Endothelial cell of umbilical vein (primary cell): ENCODE measurements around the gene CALY. TPM values are rescaled to one million over a fixed set of nuclear protein-coding genes. Genes with fewer than 3 reads are reported as not detected.

Source experiments
- BruUV-seq: library from RNA; stranded (reverse); fragments of 400-500 nt; replicated peaks from 2 replicates; lab custom pipeline; 2021; lab: Mats Ljungman, UMichigan
- CTCF ChIA-PET: fragments of 300-600, 350-600 bp; sonication (Branson Sonifier 250); formaldehyde crosslinking; loops from one replicate; lab custom pipeline; 2021; ENCODE audit warnings: antibody characterized with exemption, inconsistent platforms; lab: Charles Lee
- POLR2A ChIA-PET: fragments of 300-600, 350-600 bp; sonication (Branson Sonifier 250); formaldehyde crosslinking; loops from one replicate; lab custom pipeline; 2021; ENCODE audit warnings: antibody characterized with exemption, inconsistent platforms; lab: Charles Lee
- DNase-seq: peaks from one replicate; pipeline ENCODE4 v3.0.0-alpha.2; 2011; ENCODE audit warnings: low read depth, low spot score
- FAIRE-seq: peaks from 2 replicates; lab custom pipeline; 2011; peaks lifted over from hg19 to GRCh38; lab: Jason Lieb, UNC
- H2AFZ ChIP-seq: 2 replicates; pipeline ENCODE4 v1.6.0; 2012; ENCODE audit warnings: low read depth, low read length, control low read depth, inconsistent platforms
- H3K27ac ChIP-seq: 2 replicates; pipeline ENCODE4 v1.5.1; 2011; ENCODE audit warnings: low read depth, mild to moderate bottlenecking, control low read depth, low read length, moderate library complexity; ENCODE audit not compliant: insufficient read depth
- H3K27me3 ChIP-seq, 2 experiments: 2 replicates each; pipeline versions ENCODE4 v1.6.0 to v1.6.1; 2011; ENCODE audit warnings: low read length in 2 of 2, mixed read lengths in 1 of 2; ENCODE audit not compliant: control insufficient read depth in 2 of 2, insufficient read depth in 2 of 2
- H3K36me3 ChIP-seq, 2 experiments: 2 replicates in 1 of 2; 3 replicates in 1 of 2; pipeline ENCODE4 v1.5.1; 2011; ENCODE audit warnings: low read length in 2 of 2, mild to moderate bottlenecking in 1 of 2, moderate library complexity in 1 of 2; ENCODE audit not compliant: control insufficient read depth in 2 of 2, insufficient read depth in 2 of 2; ENCODE audit errors: extremely low read depth in 1 of 2
- H3K4me1 ChIP-seq: 3 replicates; pipeline ENCODE4 v1.5.1; 2011; ENCODE audit warnings: mild to moderate bottlenecking, low read length; ENCODE audit not compliant: control insufficient read depth, insufficient read depth; ENCODE audit errors: extremely low read depth
- H3K4me2 ChIP-seq: 2 replicates; pipeline ENCODE4 v1.6.1; 2011; ENCODE audit warnings: low read length, control low read depth, mixed read lengths; ENCODE audit not compliant: insufficient read depth
- H3K4me3 ChIP-seq, 3 experiments: fragments of 200-600 bp in 1 of 3; sonication (generic), shearing (Covaris generic) in 1 of 3; replicated peaks in 1 of 3; 2 replicates each; pipeline ENCODE4 v1.5.1; 2011 to 2016; ENCODE audit warnings: control low read depth in 3 of 3, low read length in 3 of 3, mild to moderate bottlenecking in 2 of 3, inconsistent platforms in 1 of 3, low read depth in 1 of 3, moderate library complexity in 1 of 3; ENCODE audit not compliant: insufficient read depth in 1 of 3
- H3K79me2 ChIP-seq: 2 replicates; pipeline ENCODE4 v1.6.0; 2012; ENCODE audit warnings: low read length, inconsistent platforms; ENCODE audit not compliant: control insufficient read depth, insufficient read depth
- H3K9ac ChIP-seq: replicated peaks from 2 replicates; pipeline ENCODE3; 2011; ENCODE audit warnings: low read length, control low read depth; ENCODE audit not compliant: insufficient read depth; ENCODE audit errors: extremely low read depth
- H3K9me1 ChIP-seq: replicated peaks from 3 replicates; pipeline ENCODE4 v1.6.0; 2011; ENCODE audit warnings: mild to moderate bottlenecking, low read length; ENCODE audit not compliant: control insufficient read depth, insufficient read depth; ENCODE audit errors: extremely low read depth
- H3K9me3 ChIP-seq: replicated peaks from 2 replicates; pipeline ENCODE4 v1.5.1; 2012; ENCODE audit warnings: low read length, inconsistent platforms; ENCODE audit not compliant: control insufficient read depth, insufficient read depth
- H4K20me1 ChIP-seq: replicated peaks from 2 replicates; pipeline ENCODE3; 2011; ENCODE audit warnings: mild to moderate bottlenecking, low read length; ENCODE audit not compliant: control insufficient read depth, insufficient read depth; ENCODE audit errors: extremely low read depth
- CTCF ChIP-seq, 2 donors: IDR thresholded peaks; 1 replicate in 1 of 2; 2 replicates in 1 of 2; pipeline ENCODE4 v1.5.1; 2011; ENCODE audit warnings: low read length in 2 of 2, mild to moderate bottlenecking in 2 of 2, moderate library complexity in 2 of 2, control low read depth in 1 of 2, inconsistent platforms in 1 of 2, low read depth in 1 of 2; ENCODE audit not compliant: insufficient read depth in 1 of 2; ENCODE audit errors: extremely low read depth in 1 of 2
- EZH2 ChIP-seq: IDR thresholded peaks from 2 replicates; pipeline ENCODE4 v1.6.1; 2012; ENCODE audit warnings: borderline replicate concordance, low read depth, mild to moderate bottlenecking, moderate library complexity, low read length, inconsistent platforms; ENCODE audit not compliant: severe bottlenecking
- FOS ChIP-seq: IDR thresholded peaks from 2 replicates; pipeline ENCODE4 v1.6.1; 2011; ENCODE audit warnings: mild to moderate bottlenecking, low read length, moderate library complexity, borderline replicate concordance; ENCODE audit not compliant: insufficient read depth
- GATA2 ChIP-seq: IDR thresholded peaks from 2 replicates; pipeline ENCODE4 v1.7.0; 2011; ENCODE audit warnings: low read depth, mild to moderate bottlenecking, moderate library complexity, mixed read lengths, low read length; ENCODE audit not compliant: insufficient read length, insufficient read depth
- JUN ChIP-seq: IDR thresholded peaks from 2 replicates; pipeline ENCODE4 v1.6.1; 2011; ENCODE audit warnings: borderline replicate concordance, low read depth; ENCODE audit not compliant: insufficient read length, insufficient read depth
- MYC ChIP-seq: IDR thresholded peaks from one replicate; pipeline ENCODE4 v1.6.1; 2011; ENCODE audit warnings: mild to moderate bottlenecking, low read depth, low read length
- POLR2A ChIP-seq: IDR thresholded peaks from 2 replicates; pipeline ENCODE4 v1.6.1; 2012; ENCODE audit warnings: low read depth, mild to moderate bottlenecking, control low read depth, low read length
- dilution Hi-C: fragments of 300-500 bp; cut with MboI; formaldehyde crosslinking; loops from one replicate; pipeline ENCODE4 v1.15.0; 2019; ENCODE audit warnings: low sequenced_read_pairs; ENCODE audit not compliant: extremely low pct_ligation_motif_present
- intact Hi-C: fragments of 100-400 bp; cut with micrococcal nuclease; formaldehyde crosslinking; loops from one replicate; pipeline ENCODE4 v1.10.0; 2022
- polyA plus RNA-seq, 4 experiments: library from polyadenylated mRNA; depleted of rRNA in 3 of 4; stranded (reverse) in 3 of 4; unstranded in 1 of 4; fragments of >200 nt; gene quantifications; 2 replicates each; pipeline versions ENCODE4 v1.2.1 to v1.2.3, GENCODE V29; 2011 to 2012; ENCODE audit warnings: missing spikeins in 1 of 4
- total RNA-seq: library from RNA; stranded (reverse); gene quantifications from 2 replicates; pipeline ENCODE4 v1.2.3, GENCODE V29; 2021
- TF ChIP-seq, protein P1 (sequence below): IDR thresholded peaks from 2 replicates; pipeline ENCODE4 v1.6.1; 2011; ENCODE audit not compliant: insufficient read depth, insufficient read length

Gene CALY
- total and polyA plus RNA-seq, 2 donors (not counting 3 experiments of a cell fraction or from before 2014, with no cell fraction given): not detected

GRCh38 chr10:133328358-133329343, 8.0 kb downstream of the CALY start:
- TF ChIP-seq EZH2: no peak
- TF ChIP-seq JUN: no peak
- TF ChIP-seq CTCF (IDR thresholded peaks at IDR 0.05; ENCODE audit: extremely low read depth in 1 of 2, insufficient read depth in 1 of 2, low read depth in 1 of 2, low read length in 2 of 2): no peak
- TF ChIP-seq, protein P1, sequence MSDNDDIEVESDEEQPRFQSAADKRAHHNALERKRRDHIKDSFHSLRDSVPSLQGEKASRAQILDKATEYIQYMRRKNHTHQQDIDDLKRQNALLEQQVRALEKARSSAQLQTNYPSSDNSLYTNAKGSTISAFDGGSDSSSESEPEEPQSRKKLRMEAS: no peak
- TF ChIP-seq POLR2A: no peak
- no peak for TF ChIP-seq GATA2
- TF ChIP-seq MYC: no peak
- TF ChIP-seq FOS: no peak
- no TSS peak for BruUV-seq
- intact Hi-C loops (loop anchor here (1.0 to 5.0 kb wide), 7 partner anchors 28 to 386 kb away; partner anchors contain the start of genes CFAP46, ECHS1 and MTG1), dilution Hi-C loops (no loop called here)
- Histone ChIP-seq H3K9ac (no peak overlapping the region), H3K4me1 (peaks cover 2% of the 10 kb centered on the region), H3K9me1 (no peaks in the 10 kb centered on the region), H2AFZ (no peak overlapping the region), H3K27me3 (peaks cover 39 to 53% of the 10 kb centered on the region in 2 experiments), H3K27ac (no peak overlapping the region), H3K9me3 (no peaks in the 10 kb centered on the region), H3K36me3 (no peaks in the 10 kb centered on the region), H3K4me3 (no peak overlapping the region), H3K79me2 (no peaks in the 10 kb centered on the region), H3K4me2 (no peak overlapping the region), H4K20me1 (no peaks in the 10 kb centered on the region)
- no peak for DNase-seq
- FAIRE-seq: no peak
- CTCF ChIA-PET: interaction anchor here (1.1 to 2.4 kb wide), 16 partner anchors 7 to 192 kb away, joined by 3 to 20 read pairs (median 7); partner anchors contain the start of genes FUOM, PAOX and PRAP1
- POLR2A ChIA-PET: no interaction called here
